ENCODE data around the gene LARP4B. TPM values are rescaled to one million over a fixed set of nuclear protein-coding genes. Genes with fewer than 3 reads are reported as not detected.

Gene LARP4B
- polyA plus RNA-seq, 1 of the 3 experiments (the other 2 are of a cell fraction), result 23.3 TPM

- Histone ChIP-seq H3K4me1 (ENCODE audit: control insufficient read depth in 1 of 2, insufficient read depth in 2 of 2, low read depth in 1 of 2, low read length in 1 of 2) (peaks cover 0 to 6% of the 10 kb centered on the region in 2 experiments; a peak in 1 of 4 replicates), H4K20me1 (ENCODE audit: insufficient read depth) (0 out of 2 replicates have a peak, but pooled peaks cover 4% of the 10 kb centered on the region), H3K9ac (no peak overlapping the region), H3K27me3 (ENCODE audit: insufficient read depth) (no peaks in the 10 kb centered on the region), H3K36me3 (replicated peaks in 1 of 2; ENCODE audit: control insufficient read depth in 1 of 2, insufficient read depth in 2 of 2, low read length in 1 of 2) (peaks cover 71% of the 10 kb centered on the region in 2 experiments), H3K27ac (ENCODE audit: low read depth in 2 of 2, low read length in 1 of 2) (no peak overlapping the region; a peak in 1 of 4 replicates), H3K79me2 (ENCODE audit: insufficient read depth) (peaks cover 49% of the 10 kb centered on the region), H2AFZ (ENCODE audit: low read depth) (no peak overlapping the region), H3K4me2 (no peak overlapping the region), H3F3A (replicated peaks; ENCODE audit: insufficient read depth) (no peaks in the 10 kb centered on the region), H3K4me3 (ENCODE audit: low read depth in 2 of 2, low read length in 1 of 2) (no peak overlapping the region), H3K9me2 (no peaks in the 10 kb centered on the region), H3K9me3 (no peaks in the 10 kb centered on the region)
- no peak for DNase-seq
- 98% methylated on average over 10 of the region's 10 CpGs for WGBS (ENCODE audit: low lambda C conversion rate)
- CTCF ChIA-PET, result interaction anchor here (1.3 to 1.6 kb wide), 2 partner anchors 10 to 318 kb away, joined by 4 read pairs; no protein-coding TSS in a partner anchor
- POLR2A ChIA-PET, result no interaction called here
- TF ChIP-seq TEAD4 (IDR thresholded peaks at IDR 0.05; ENCODE audit: borderline replicate concordance, insufficient read depth) (no peak), MEF2A (IDR thresholded peaks at IDR 0.05; ENCODE audit: borderline replicate concordance, low read depth) (no peak), TCF12 (IDR thresholded peaks at IDR 0.05) (no peak), REST (IDR thresholded peaks at IDR 0.05; ENCODE audit: low read depth, low read length) (no peak), SIN3A (IDR thresholded peaks at IDR 0.05; ENCODE audit: borderline replicate concordance, low read depth, low read length) (no peak), NFIC (IDR thresholded peaks at IDR 0.05; ENCODE audit: borderline replicate concordance) (no peak), GATA2 (CRISPR knock-in tag; IDR thresholded peaks at IDR 0.05) (no peak), FOXJ3 (CRISPR knock-in tag; IDR thresholded peaks at IDR 0.05) (no peak), RXRA (IDR thresholded peaks at IDR 0.05; ENCODE audit: borderline replicate concordance, low read depth) (no peak), MAX (IDR thresholded peaks at IDR 0.05; ENCODE audit: low read depth) (no peak), EZH2phosphoT487 (IDR thresholded peaks at IDR 0.05; ENCODE audit: borderline replicate concordance, low read depth) (no peak), RFX5 (IDR thresholded peaks at IDR 0.05; ENCODE audit: low read length) (no peak), GABPA (IDR thresholded peaks at IDR 0.05; ENCODE audit: low read depth) (no peak)
These were observed 102.3 kb downstream of the LARP4B start for GRCh38 chr10:829241-829640.

GRCh38 chr10:828191-828590, 103.3 kb downstream of the LARP4B start:
- Histone ChIP-seq H3K4me3 (ENCODE audit: low read depth in 2 of 2, low read length in 1 of 2) (no peak overlapping the region), H3F3A (replicated peaks; ENCODE audit: insufficient read depth) (no peaks in the 10 kb centered on the region), H4K20me1 (ENCODE audit: insufficient read depth) (0 out of 2 replicates have a peak, but pooled peaks cover 4% of the 10 kb centered on the region), H3K27ac (ENCODE audit: low read depth in 2 of 2, low read length in 1 of 2) (no peak overlapping the region), H3K4me2 (no peak overlapping the region), H3K27me3 (ENCODE audit: insufficient read depth) (no peaks in the 10 kb centered on the region), H3K36me3 (replicated peaks in 1 of 2; ENCODE audit: control insufficient read depth in 1 of 2, insufficient read depth in 2 of 2, low read length in 1 of 2) (peaks cover 65 to 78% of the 10 kb centered on the region in 2 experiments), H3K9me2 (no peaks in the 10 kb centered on the region), H3K4me1 (ENCODE audit: control insufficient read depth in 1 of 2, insufficient read depth in 2 of 2, low read depth in 1 of 2, low read length in 1 of 2) (peaks cover 0 to 6% of the 10 kb centered on the region in 2 experiments; a peak in 1 of 4 replicates), H3K9me3 (no peaks in the 10 kb centered on the region), H2AFZ (ENCODE audit: low read depth) (no peak overlapping the region), H3K79me2 (ENCODE audit: insufficient read depth) (peaks cover 43% of the 10 kb centered on the region), H3K9ac (no peak overlapping the region)
- DNase-seq, result no peak
- WGBS (ENCODE audit: low lambda C conversion rate), result 97% methylated on average over 9 of the region's 9 CpGs
- CTCF ChIA-PET, result no interaction called here
- TF ChIP-seq GABPA (IDR thresholded peaks at IDR 0.05; ENCODE audit: low read depth) (no peak), CHD2 (IDR thresholded peaks at IDR 0.05; ENCODE audit: low read length, partially characterized antibody) (no peak), RXRA (IDR thresholded peaks at IDR 0.05; ENCODE audit: borderline replicate concordance, low read depth) (no peak), CTCF (IDR thresholded peaks at IDR 0.05) (no peak), GATA2 (CRISPR knock-in tag; IDR thresholded peaks at IDR 0.05) (no peak), MXI1 (IDR thresholded peaks at IDR 0.05; ENCODE audit: low read depth, low read length) (no peak), MEF2A (IDR thresholded peaks at IDR 0.05; ENCODE audit: borderline replicate concordance, low read depth) (no peak), RFX5 (IDR thresholded peaks at IDR 0.05; ENCODE audit: low read length) (no peak), TAF1 (IDR thresholded peaks at IDR 0.05; ENCODE audit: borderline replicate concordance, low read depth, low read length) (no peak), MAX (IDR thresholded peaks at IDR 0.05; ENCODE audit: low read depth) (no peak), JUND (IDR thresholded peaks at IDR 0.05) (no peak), FOXJ3 (CRISPR knock-in tag; IDR thresholded peaks at IDR 0.05) (no peak), USF1 (IDR thresholded peaks at IDR 0.05; ENCODE audit: borderline replicate concordance, low read depth) (no peak)
- POLR2A ChIA-PET, result no interaction called here
